ENCODE results near the gene SUPT3H. TPM values are rescaled to one million over a fixed set of nuclear protein-coding genes. Genes with fewer than 3 reads are reported as not detected.

The SUPT3H gene
- polyA plus RNA-seq, 3 donors = 2.4 to 3.5 (median 2.5) TPM

- intact Hi-C loops (cut with micrococcal nuclease) = no loop called here
- Mint-ChIP-seq H3K9me3 (peaks cover 0 to 1% (median 0%) of the 10 kb centered on the region in 7 donors), H3K27ac (no peak overlapping the region), H3K4me1 (no peaks in the 10 kb centered on the region), H3K27me3 (ENCODE audit: low read depth in 3 of 3) (peaks cover 0 to 2% (median 1%) of the 10 kb centered on the region in 3 donors), H3K36me3 (no peaks in the 10 kb centered on the region), H3K4me3 (no peak overlapping the region)
- Histone ChIP-seq H3K9ac (ENCODE audit: insufficient read depth, low read length, poor library complexity, severe bottlenecking) (no peak overlapping the region), H2AFZ (ENCODE audit: insufficient read depth, low read depth, low read length, poor library complexity, severe bottlenecking) (no peak overlapping the region), H4K20me1 (ENCODE audit: insufficient read depth, low read length) (no peaks in the 10 kb centered on the region), H3K27ac (ENCODE audit: low read depth in 1 of 2, low read length in 2 of 2) (no peak overlapping the region), H3K4me1 (ENCODE audit: control insufficient read depth in 1 of 2, insufficient read depth in 2 of 2, low read length in 2 of 2) (no peaks in the 10 kb centered on the region), H3K4me3 (replicated peaks in 1 of 3; ENCODE audit: low read depth in 2 of 3, low read length in 3 of 3) (no peak overlapping the region), H3K9me3 (replicated peaks in 1 of 2; ENCODE audit: control insufficient read depth in 1 of 2, insufficient read depth in 1 of 2, low read length in 2 of 2) (no peaks in the 10 kb centered on the region), H3K79me2 (ENCODE audit: insufficient read depth, low read length) (no peaks in the 10 kb centered on the region), H3K4me2 (replicated peaks; ENCODE audit: extremely low read depth, low read length, poor library complexity, severe bottlenecking) (no peak overlapping the region), H3K27me3 (ENCODE audit: control insufficient read depth in 2 of 2, insufficient read depth in 2 of 2, low read length in 2 of 2) (no peaks in the 10 kb centered on the region), H3K36me3 (replicated peaks in 1 of 2; ENCODE audit: control insufficient read depth in 1 of 2, insufficient read depth in 2 of 2, low read length in 2 of 2) (no peaks in the 10 kb centered on the region)
- no peak for TF ChIP-seq CTCF (IDR thresholded peaks at IDR 0.05)
- DNase-seq = no peak
These were observed 527.4 kb downstream of the SUPT3H start for GRCh38 chr6:44850312-44850711.

- H3K36me3 Mint-ChIP-seq = no peaks in the 10 kb centered on the region
- Histone ChIP-seq H3K79me2 (ENCODE audit: insufficient read depth, low read length) (no peaks in the 10 kb centered on the region), H3K4me2 (replicated peaks; ENCODE audit: extremely low read depth, low read length, poor library complexity, severe bottlenecking) (no peak overlapping the region), H3K9ac (ENCODE audit: insufficient read depth, low read length, poor library complexity, severe bottlenecking) (no peak overlapping the region), H2AFZ (ENCODE audit: insufficient read depth, low read depth, low read length, poor library complexity, severe bottlenecking) (no peak overlapping the region), H3K9me3 (replicated peaks in 1 of 2; ENCODE audit: control insufficient read depth in 1 of 2, insufficient read depth in 1 of 2, low read length in 2 of 2) (no peaks in the 10 kb centered on the region), H3K27ac (ENCODE audit: low read depth in 1 of 2, low read length in 2 of 2) (no peak overlapping the region), H3K27me3 (ENCODE audit: control insufficient read depth in 2 of 2, insufficient read depth in 2 of 2, low read length in 2 of 2) (no peaks in the 10 kb centered on the region), H4K20me1 (ENCODE audit: insufficient read depth, low read length) (no peaks in the 10 kb centered on the region), H3K36me3 (replicated peaks in 1 of 2; ENCODE audit: control insufficient read depth in 1 of 2, insufficient read depth in 2 of 2, low read length in 2 of 2) (no peaks in the 10 kb centered on the region), H3K4me1 (ENCODE audit: control insufficient read depth in 1 of 2, insufficient read depth in 2 of 2, low read length in 2 of 2) (no peaks in the 10 kb centered on the region), H3K4me3 (replicated peaks in 1 of 3; ENCODE audit: low read depth in 2 of 3, low read length in 3 of 3) (no peak overlapping the region)
- no peak for TF ChIP-seq CTCF (IDR thresholded peaks at IDR 0.05)
- peaks cover 0 to 2% (median 1%) of the 10 kb centered on the region in 3 donors for H3K27me3 Mint-ChIP-seq (ENCODE audit: low read depth in 3 of 3)
- H3K9me3 Mint-ChIP-seq = peaks cover 0 to 1% (median 0%) of the 10 kb centered on the region in 7 donors
- intact Hi-C loops (cut with micrococcal nuclease) = no loop called here
- DNase-seq = no peak
- no CpG with 5 or more reads among the region's 1 CpG for WGBS (ENCODE audit: insufficient coverage)
- no peak overlapping the region for H3K27ac Mint-ChIP-seq
- H3K4me1 Mint-ChIP-seq = no peaks in the 10 kb centered on the region
- H3K4me3 Mint-ChIP-seq = no peak overlapping the region
These were observed 527.9 kb downstream of the SUPT3H start for GRCh38 chr6:44849806-44850205.
